ENCODE results near the gene TINAGL1.

TINAGL1 gene

GRCh38 chr1:31602081-31602480, 25.8 kb downstream of the TINAGL1 start:
- no peak overlapping the region for H3K4me3 ChIP-seq (ENCODE audit: low read depth, low read length)
- TF ChIP-seq, protein P1, sequence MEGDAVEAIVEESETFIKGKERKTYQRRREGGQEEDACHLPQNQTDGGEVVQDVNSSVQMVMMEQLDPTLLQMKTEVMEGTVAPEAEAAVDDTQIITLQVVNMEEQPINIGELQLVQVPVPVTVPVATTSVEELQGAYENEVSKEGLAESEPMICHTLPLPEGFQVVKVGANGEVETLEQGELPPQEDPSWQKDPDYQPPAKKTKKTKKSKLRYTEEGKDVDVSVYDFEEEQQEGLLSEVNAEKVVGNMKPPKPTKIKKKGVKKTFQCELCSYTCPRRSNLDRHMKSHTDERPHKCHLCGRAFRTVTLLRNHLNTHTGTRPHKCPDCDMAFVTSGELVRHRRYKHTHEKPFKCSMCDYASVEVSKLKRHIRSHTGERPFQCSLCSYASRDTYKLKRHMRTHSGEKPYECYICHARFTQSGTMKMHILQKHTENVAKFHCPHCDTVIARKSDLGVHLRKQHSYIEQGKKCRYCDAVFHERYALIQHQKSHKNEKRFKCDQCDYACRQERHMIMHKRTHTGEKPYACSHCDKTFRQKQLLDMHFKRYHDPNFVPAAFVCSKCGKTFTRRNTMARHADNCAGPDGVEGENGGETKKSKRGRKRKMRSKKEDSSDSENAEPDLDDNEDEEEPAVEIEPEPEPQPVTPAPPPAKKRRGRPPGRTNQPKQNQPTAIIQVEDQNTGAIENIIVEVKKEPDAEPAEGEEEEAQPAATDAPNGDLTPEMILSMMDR (IDR thresholded peaks at IDR 0.05; ENCODE audit: low read depth, low read length), result no peak

DNA sequence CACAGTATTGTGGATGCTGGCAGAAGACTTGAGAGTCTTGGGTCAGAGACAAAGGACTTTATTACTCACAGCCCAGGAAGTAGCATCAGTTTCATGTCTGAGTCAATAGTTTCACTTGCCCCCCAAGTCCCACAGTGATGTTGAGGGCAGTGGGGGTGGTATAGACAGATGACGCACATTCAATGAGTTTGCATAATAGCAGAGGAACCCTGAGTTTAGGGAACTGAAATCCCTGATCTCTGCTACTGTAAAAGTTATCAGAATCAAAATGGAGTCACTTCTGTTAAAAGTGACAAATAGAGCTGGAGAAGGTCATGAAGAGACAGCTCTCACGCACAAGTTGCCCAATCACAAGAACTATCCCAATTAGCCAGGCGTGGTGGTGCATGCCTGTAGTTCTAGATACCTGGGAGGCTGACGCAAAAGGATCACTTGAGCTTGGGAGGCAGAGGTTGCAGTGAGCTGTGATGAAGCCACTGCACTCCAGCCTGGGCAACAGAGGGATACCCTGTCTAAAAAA, 29.7 kb downstream of the TINAGL1 start:
- TF ChIP-seq, protein P1 (IDR thresholded peaks at IDR 0.05; ENCODE audit: low read depth, low read length), result no peak
- no peak overlapping the region for H3K4me3 ChIP-seq (ENCODE audit: low read depth, low read length)

GRCh38 chr1:31607360-31607759, 31.0 kb downstream of the TINAGL1 start:
- H3K4me3 ChIP-seq (ENCODE audit: low read depth, low read length), result no peak overlapping the region
- TF ChIP-seq, protein P1 (IDR thresholded peaks at IDR 0.05; ENCODE audit: low read depth, low read length), result no peak

DNA sequence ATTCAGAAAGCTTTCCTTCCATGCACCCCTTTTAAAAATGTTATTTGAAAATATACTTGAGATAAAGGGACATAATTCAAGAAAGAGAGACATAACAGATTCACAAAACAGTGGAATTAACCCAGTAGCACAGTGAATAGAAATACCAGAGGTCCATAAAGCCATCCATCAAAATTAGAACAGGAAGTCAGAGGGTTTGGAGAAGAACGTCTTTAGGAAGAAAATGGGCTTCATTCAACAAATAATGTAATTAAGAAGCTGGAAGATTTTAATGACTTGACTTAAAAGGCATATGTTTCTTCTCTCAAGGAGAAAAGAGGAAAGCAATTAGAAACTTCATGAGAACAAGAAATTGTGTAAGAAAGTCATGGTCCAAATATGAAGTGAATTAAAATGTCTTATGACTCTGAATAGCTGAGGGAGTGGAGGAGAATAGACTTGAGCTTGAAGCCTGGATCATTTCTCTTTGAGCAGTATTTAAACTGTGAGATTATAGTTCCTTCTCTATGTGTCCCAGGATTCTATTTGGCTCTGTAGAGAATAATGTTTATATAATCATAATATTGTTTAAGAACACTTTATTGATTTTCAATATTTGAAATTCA, 33.3 kb downstream of the TINAGL1 start:
- TF ChIP-seq, protein P1 (IDR thresholded peaks at IDR 0.05; ENCODE audit: low read depth, low read length), result no peak
- no peak overlapping the region for H3K4me3 ChIP-seq (ENCODE audit: low read depth, low read length)

DNA sequence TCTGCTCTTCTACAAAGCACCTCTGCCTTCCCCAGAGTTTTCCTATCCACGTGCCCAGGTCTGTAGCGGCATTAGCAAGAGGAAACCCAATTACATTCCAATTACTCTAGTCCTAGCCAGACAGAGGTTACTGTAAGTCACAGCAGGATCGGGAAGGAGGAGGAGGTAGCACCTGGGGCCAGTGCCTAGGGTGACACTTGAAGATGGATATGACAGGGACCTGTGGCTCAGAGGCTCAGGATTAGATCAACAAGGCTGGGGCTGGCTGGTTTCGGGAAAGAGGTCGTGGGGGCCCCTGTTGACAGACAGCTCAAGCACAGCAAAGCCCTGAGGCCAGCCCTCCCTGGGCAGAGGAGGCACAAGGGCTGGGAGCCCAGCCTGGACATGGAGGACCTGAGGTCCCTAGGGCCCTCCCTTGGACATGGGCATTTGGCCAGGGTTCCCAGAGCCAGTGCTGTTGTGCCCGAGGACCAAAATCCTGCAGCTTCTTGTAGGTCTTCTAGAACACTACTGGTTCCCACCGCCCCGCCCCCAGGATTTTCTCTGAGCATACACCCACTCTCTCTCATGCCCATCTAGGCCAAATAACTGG, 38.2 kb downstream of the TINAGL1 start:
- no peak overlapping the region for H3K4me3 ChIP-seq (ENCODE audit: low read depth, low read length)
- TF ChIP-seq, protein P1 (IDR thresholded peaks at IDR 0.05; ENCODE audit: low read depth, low read length), result no peak

- TF ChIP-seq, protein P1 (IDR thresholded peaks at IDR 0.05; ENCODE audit: low read depth, low read length), result no peak
- H3K4me3 ChIP-seq (ENCODE audit: low read depth, low read length), result no peak overlapping the region
Observed at GRCh38 chr1:31615414-31615813, 39.1 kb downstream of the TINAGL1 start.

- TF ChIP-seq, protein P1 (IDR thresholded peaks at IDR 0.05; ENCODE audit: low read depth, low read length), result no peak
- no peak overlapping the region for H3K4me3 ChIP-seq (ENCODE audit: low read depth, low read length)
Observed at GRCh38 chr1:31615939-31616338, 39.6 kb downstream of the TINAGL1 start.

Measured in WI38 (cell line).